Stimulated activated CD8-positive, alpha-beta memory T cell treated with anti-CD3 and anti-CD28 coated beads, Interleukin-4, amount 100 ng/mL, for 48 hours (primary cell): ENCODE measurements around the gene CSN1S1.

Experiments used
- DNase-seq: peaks from one replicate; pipeline ENCODE4 v3.0.0-alpha.2; 2020

CSN1S1 gene

DNA sequence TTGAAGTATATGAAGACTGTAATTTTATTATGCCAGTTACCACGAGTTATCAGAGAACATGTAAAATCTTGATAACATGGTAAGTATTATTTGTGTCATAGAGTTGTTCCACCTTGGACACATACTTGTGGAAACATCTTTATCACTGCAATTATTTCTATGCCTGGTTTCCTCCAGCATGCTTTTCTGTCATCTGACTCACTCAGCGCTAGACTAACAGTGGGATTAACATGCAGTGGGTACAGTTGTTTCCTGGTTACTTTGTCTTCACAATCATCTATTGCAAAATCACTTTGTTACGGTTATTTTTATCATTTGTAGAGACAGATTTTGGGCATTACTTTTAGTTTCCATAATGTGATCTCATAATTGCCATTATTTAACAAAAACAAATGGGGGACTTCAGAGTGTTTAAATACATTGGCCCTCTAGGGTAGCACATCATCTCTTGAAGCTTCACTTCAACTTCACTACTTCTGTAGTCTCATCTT lies 64.7 kb downstream of the CSN1S1 start, which contains the start of gene STATH:
Gene STATH (plus strand): TSS at position 441 of the 491 bp plus-strand sequence. CDS start 2,472 bp downstream, outside the sequence.
- no peak for DNase-seq
